ENCODE results near the gene CERK. TPM values are rescaled to one million over a fixed set of nuclear protein-coding genes. Genes with fewer than 3 reads are reported as not detected.

The CERK gene
- total and polyA plus RNA-seq, 2 of the 13 experiments (the other 11 are each of a cell fraction or from before 2014, with no cell fraction given), result 40.3 to 41.9 TPM

- ChIA-PET POLR2A (no interaction called here), CTCF (ENCODE audit: low intra/inter-chr PET ratio, low total read pairs) (no interaction called here)
- Histone ChIP-seq H2AFZ (ENCODE audit: low read length) (no peak overlapping the region), H3K27me3 (ENCODE audit: control insufficient read depth in 1 of 2, insufficient read depth in 2 of 2, low read length in 2 of 2) (no peaks in the 10 kb centered on the region), H3K79me2 (ENCODE audit: insufficient read depth, low read length) (peaks cover 13% of the 10 kb centered on the region), H3K4me1 (ENCODE audit: insufficient read depth, low read length) (0 out of 2 replicates have a peak, but pooled peaks cover 4% of the 10 kb centered on the region), H3K4me3 (replicated peaks in 1 of 3; ENCODE audit: insufficient read depth in 1 of 3, low read depth in 2 of 3, low read length in 3 of 3) (no peak overlapping the region), H3K9ac (ENCODE audit: insufficient read depth, low read depth, low read length) (no peak overlapping the region), H3K4me2 (ENCODE audit: low read depth, low read length) (no peak overlapping the region), H3K27ac (ENCODE audit: extremely low read length, insufficient read depth, low read length) (no peak overlapping the region), H4K20me1 (ENCODE audit: insufficient read depth, low read length) (peaks cover 10% of the 10 kb centered on the region; the same call in 1 of the 2 replicates), H3K36me3 (replicated peaks in 1 of 2; ENCODE audit: control insufficient read depth in 1 of 2, insufficient read depth in 2 of 2, low read length in 2 of 2) (peaks cover 10 to 28% of the 10 kb centered on the region in 2 experiments), H3K9me3 (ENCODE audit: low read length) (no peaks in the 10 kb centered on the region)
- BruUV-seq (replicated peaks), result no TSS peak
- 97% methylated on average over 9 of the region's 9 CpGs for WGBS (ENCODE audit: low lambda C conversion rate)
- ATAC-seq (no peak), FAIRE-seq (no peak), DNase-seq (ENCODE audit: low spot score) (no peak)
- in situ Hi-C loops (cut with HindIII; ENCODE audit: extremely low pct_ligation_motif_present, low pct_unique_long_range_greater_than_20kb) (no loop called here), intact Hi-C loops (cut with micrococcal nuclease; ENCODE audit: unreplicated experiment) (no loop called here)
- TF ChIP-seq ZNF704 (CRISPR knock-in tag; IDR thresholded peaks at IDR 0.05; ENCODE audit: borderline replicate concordance), result no peak
- no peak for TF ChIP-seq ZC3H4 (CRISPR knock-in tag; IDR thresholded peaks at IDR 0.05; ENCODE audit: borderline replicate concordance)
- TF ChIP-seq POLR2G (IDR thresholded peaks at IDR 0.05; ENCODE audit: low read depth, low read length), result no peak
- no peak for TF ChIP-seq MAFG (CRISPR knock-in tag; IDR thresholded peaks at IDR 0.05)
- TF ChIP-seq NR2F1 (CRISPR knock-in tag; IDR thresholded peaks at IDR 0.05), result no peak
- no peak for TF ChIP-seq RAD51 (IDR thresholded peaks at IDR 0.05; ENCODE audit: borderline replicate concordance)
- no peak for TF ChIP-seq ZNF747 (CRISPR knock-in tag; IDR thresholded peaks at IDR 0.05; ENCODE audit: borderline replicate concordance)
- no peak for TF ChIP-seq NR0B2 (CRISPR knock-in tag; IDR thresholded peaks at IDR 0.05)
- TF ChIP-seq ZNF883 (CRISPR knock-in tag; IDR thresholded peaks at IDR 0.05; ENCODE audit: not compliant biosample characterization), result no peak
- TF ChIP-seq CCAR2 (optimal IDR thresholded peaks at IDR 0.05; ENCODE audit: low read depth, low read length), result no peak
Measured at GRCh38 chr22:46723882-46724281, 14.2 kb downstream of the CERK start.

All from HepG2 (cell line).